NCI-H82 (cell line): ENCODE results near the gene RIPPLY1.
"Not testable (repeated sequence)": the region's sequence is repeated elsewhere in the genome, so short reads cannot be mapped to it uniquely, and the experiment has no call there.

ENCODE experiments used
- DNase-seq: peaks from one replicate; lab custom pipeline; 2025; lab: John Stamatoyannopoulos, UW

Gene RIPPLY1

DNA sequence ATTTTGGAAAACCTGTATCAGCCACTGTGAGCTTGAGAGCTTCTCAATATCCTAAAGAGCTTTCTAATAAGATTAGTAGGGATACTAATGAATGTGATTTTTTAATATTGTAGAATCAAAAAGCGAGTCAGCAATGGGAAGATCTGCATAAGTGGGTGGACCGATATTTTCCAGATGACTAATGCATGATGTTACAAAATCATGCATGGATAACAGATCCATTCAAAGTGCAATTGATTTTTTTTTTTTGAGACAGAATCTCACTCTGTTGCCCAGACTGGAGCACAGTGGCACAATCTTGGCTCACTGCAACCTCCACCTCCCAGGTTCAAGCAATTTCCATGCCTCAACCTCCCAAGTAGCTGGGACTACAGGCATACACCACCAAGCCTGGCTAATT is 9.7 kb upstream of the RIPPLY1 start:
- no peak for DNase-seq

DNA sequence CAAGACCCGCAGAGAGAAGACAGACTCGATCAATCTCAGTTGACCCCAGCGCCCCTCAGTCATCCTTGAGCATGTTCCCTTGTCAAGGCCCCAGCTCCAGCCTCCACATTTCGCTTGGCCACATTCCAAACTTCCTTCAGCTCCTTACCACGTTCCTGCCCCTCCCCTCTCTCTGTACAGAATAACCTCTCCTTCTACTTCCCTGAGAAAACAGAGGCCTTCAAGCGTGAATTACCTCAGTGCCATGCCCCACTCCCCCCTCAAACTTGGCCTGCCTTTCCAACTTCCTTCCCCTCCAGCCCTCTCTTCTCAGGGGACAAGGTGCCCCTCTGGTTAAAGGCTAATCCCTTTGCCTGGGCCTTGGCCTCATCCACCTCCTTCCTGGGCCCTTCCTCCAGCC is 3.2 kb upstream of the RIPPLY1 start:
- DNase-seq = no peak

DNA sequence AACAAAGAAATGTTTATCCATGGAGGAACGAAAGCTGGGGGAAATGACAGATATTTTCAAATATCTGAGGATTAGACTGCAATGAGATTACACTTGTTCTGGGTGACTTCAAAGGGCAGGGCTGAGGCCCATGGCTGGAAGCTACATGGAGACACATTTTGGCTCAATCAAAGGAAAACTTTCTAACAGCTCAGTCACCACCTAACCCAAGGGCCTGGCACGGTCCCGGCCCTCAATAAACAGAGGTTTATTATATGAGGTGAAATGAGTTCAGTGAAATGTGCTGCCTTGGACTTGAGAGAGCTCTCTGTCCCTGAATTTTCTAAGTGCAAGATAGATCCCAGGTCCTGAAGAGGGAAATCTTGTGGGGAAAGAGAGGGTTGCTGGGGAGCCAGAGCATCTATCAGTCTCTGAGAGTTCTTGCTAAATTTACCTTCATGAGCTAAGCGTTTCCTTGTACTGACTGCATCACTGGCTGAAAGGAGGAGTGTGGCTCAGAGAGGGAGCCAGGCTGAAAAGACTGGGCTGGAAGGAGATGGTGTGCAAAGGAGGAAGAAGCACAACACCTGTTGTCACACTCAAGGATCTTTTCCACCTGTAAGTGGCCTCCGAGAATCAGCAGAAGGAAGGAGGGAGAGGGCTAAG is 2.0 kb upstream of the RIPPLY1 start:
- no peak for DNase-seq

DNA sequence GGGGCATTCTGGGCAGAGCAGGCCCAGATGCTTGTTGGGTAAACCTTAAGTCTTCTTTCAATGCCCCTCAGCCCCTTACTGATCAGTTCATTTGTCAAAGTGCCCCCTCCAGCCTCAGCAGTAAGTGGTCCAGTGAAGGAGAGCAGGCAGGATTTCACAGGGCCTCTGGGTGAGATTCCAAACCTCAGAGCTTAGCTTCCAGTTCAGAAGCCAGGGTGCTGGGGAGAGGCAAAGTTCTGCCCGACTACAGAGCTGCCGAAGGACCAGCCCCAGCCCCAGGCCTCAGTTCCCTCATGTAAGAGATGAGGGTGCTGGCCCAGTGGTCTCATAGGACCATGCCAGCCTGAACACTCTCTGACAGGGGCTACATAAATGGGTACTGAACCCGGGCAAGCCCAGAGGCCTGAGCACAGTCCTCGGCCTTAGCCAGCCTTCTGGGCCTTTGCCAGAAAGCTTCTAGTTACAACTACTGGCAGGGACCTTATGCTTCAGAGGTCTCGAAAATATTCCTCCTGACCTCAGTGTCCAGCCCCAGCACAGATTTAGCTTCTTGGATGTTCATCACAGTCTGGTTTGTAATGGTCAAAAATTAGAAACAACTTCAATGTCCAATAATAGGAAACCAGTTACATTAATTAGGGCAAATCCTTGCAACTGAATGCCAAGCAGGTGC is 851 bp upstream of the RIPPLY1 start:
- DNase-seq = no peak

DNA sequence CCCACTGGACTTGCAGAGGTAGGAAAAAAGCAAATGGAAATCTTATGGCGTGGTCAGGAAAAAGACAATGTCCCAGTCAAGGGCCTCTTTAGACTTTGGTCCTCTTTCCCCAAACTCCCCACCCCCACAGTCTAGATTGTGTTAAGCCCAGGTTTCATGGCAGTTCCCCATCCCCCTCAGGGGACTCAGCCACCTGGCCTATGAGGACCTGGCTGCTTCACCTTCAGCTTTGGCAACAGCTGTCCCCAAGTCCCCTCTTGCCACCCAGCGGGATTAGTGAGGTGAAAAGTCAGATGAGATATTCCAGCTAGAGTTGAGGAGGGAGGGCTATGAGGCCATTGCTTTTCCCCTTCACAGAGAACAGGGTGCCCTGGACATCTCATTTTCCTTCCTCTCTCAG is 457 bp downstream of the RIPPLY1 start:
- DNase-seq = peak; percentile 68

DNA sequence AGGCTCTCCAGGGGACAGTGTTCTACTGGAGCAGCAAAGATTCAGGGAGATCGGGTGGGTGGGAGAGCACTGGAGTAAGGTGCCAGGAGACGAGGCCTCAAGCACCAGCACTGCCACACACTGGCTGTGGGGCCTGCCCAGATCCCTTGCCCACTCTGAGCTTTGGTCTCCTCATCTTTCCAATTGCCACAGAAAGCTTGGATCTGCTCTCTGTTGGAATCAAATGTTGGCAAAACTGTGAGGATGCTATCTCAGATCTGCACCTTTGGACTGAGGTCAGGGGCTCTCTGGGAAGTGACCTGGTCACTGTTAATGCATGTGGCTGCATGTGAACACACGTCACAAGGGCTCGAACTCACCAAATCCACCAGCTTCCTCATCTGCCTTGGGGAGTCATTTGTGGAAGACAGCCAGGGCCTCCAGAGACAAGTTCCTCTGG is 1.3 kb downstream of the RIPPLY1 start:
- no peak for DNase-seq

DNA sequence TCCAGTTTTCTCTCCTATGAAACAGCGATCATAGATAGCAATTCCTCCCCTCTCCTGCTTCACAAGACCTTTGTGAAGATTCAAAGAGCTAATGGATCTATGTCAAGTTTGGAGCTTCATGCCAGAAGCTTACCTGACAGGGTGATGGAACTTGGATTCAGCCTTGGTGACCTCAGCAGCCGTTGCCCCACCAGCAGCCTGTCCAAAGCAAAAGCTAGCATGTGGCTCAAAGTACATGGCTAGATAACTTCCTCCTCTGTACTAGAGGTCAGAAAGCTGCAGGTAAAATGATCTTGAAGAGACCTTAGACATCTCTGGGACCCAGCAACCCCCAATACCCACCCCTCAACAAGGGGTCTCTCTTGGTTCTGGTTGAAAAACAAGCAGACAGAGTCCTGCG is 1.8 kb downstream of the RIPPLY1 start:
- DNase-seq = no peak

DNA sequence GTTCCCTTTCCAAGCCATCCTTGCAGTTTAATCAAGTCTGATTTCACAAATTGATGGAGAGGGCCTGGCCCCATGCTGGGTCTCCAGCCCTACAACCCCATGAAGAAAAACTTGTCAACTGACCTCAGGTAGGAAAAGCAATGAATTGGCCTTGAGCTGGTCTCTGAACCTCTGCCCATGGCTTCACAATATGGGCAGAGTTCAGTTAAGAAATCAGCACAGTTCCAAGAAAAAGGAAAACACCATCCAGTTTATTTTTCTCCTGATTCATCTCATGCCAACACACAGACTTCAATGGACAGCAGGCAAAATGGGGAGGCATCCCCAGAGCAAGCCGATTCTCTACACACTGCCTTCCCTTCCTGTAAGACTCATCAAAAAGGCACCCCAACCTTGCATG is 3.3 kb downstream of the RIPPLY1 start:
- DNase-seq = no peak

DNA sequence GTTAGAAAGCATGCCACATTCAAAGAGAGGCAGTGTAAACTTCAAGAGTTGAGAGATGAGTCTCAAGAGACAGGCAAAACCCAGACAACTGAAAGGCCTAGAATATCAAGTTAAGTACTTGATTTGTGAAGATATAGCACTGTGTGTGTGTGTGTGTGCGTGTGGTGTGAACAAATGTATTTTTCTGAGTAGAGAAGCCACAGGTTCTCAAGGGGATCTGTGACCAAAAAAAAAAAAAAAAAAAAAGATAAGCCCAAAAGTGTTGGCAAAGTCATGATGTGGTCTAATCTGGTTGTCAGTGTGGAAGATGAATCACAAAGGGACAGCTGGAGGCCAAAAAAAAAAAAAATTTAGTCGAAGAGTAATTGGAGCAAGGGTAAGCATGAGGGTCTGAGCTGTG is 3.9 kb downstream of the RIPPLY1 start:
- DNase-seq = no peak

DNA sequence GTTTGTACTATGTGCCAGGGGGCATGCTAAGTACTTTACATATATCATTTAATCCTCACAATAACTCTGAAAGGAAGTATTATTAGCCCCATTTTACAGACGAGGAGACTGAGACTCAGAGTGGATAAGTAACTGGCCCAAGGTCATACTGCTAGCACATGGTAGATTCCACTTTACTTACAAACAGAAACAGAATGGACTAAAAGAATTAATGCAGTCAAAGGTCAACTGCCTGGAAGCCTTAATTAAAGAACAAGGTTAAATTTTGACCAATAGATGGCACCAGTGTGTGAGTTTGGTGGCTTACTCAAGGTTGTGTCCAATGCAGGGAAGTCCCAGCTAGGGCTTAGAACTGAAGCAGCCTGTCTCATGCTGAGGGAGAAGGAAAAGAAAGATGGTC is 4.7 kb downstream of the RIPPLY1 start:
- DNase-seq = peak; percentile 61

DNA sequence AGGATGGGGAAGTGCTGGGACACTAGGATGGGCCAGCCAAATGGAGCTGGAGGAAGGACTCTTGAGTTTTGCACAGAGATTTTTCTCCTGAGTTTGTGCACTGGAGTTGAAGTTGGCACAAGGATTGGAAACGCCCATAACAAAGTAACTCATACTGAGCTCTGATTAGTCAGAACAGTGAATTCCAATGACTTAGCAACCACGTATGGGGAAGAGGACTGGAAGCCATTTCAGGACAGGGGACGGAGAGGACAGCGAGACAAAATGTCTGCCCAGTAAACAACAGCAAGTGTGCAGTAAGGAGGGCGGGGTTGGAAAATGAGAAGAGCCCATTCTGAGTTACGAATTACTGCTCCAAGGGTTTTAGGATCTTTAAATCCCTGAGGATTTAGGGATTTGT is 5.9 kb downstream of the RIPPLY1 start:
- DNase-seq = peak; percentile 77

DNA sequence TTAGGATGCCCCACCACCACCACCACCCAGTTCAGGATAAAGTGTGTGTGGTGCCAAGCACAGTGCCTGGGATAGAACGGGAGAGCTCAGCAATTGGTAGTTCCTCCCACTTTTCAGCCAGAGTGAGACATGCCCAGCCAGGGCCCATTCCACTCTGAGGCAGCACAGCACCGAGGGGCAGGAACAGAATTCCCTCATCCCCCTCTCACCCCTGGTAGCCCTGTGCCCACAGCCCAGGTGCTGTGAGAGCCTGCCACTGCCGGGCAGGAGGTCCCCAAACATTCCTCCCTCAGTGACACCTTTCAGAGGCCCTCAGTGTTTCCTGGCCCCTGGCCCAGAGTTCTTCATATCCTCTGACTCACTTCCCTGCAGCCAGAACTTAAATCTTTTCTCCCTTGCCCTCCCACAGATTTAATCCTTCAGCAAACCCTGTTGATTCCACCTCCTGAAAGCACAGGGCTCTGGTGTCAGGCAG is 8.1 kb downstream of the RIPPLY1 start:
- DNase-seq = peak; percentile 20

DNA sequence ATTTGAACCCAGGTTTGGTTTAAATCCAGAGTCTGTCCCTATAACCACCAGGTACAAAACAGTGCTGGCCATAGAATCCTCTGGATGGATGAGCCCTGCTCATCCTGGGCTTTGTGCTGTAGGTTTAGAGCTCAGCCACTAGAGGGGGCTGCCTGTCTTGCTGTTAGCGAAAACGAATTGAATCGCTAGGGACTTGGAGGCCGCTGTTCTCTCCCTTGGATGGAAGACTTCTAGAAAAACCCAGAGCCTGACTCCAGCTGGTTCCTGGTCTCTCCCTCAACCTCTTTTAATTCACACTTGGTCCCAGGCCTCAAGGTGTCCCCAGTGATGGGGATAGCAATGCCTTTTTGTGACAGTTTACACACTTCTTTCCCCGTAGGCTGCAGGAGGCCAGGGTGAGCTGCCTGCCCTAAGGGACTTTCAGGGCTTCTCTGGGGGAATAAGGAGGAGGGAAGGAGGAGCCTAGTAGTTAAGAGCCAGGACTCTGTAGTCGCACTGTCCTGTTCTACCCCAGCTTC is 8.7 kb downstream of the RIPPLY1 start:
- peak; percentile 80 for DNase-seq

DNA sequence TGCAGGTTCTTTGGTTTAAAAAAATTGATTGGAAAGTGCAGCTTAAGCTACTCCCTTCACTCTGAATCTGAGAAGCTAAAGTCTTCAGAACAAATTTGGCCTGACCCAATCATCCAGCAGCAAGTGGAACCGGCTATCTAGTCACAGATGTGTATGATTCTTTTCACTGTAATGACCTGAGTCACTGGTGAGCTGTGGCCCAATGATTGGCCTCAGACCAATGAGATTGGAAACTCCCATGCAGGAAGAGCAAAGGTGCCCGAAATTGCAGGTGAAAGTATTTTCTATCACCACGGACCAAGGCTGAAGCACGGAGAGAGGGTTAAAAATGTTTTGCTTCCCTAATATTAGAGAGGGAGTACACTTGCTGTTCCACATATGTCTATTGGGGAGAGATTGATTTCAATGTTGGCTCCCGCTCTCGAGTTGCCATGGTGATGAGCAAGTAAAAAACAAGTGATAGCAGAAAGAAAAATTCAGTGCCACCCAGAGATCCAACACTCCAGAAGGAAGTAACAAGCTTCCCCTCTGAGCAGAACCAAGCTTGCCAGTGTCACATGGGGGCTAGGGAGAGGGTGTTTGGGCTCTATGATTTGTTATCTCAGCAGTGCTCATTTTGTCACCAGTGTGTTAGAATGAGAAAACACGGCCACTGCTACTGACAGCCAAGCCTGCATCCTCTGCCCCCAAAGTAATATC is 11.2 kb downstream of the RIPPLY1 start:
- DNase-seq = no peak

DNA sequence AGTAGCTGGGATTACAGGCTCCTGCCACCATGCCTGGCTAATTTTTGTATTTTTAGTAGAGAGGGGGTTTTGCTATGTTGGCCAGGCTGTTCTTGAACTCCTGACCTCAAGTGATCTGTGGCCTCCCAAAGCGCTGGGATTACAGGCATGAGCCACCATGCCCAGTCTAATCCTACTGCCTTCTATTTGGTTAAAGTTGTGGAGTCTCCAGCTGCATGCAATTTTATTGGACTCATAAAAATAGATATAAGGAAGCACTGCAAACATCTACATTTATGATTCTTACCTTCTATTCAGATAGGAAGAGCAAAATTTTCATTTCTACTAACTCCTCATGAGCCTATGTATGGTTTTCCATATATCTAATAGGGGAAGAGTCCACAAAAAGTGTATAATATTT is 13.7 kb downstream of the RIPPLY1 start:
- no peak for DNase-seq

DNA sequence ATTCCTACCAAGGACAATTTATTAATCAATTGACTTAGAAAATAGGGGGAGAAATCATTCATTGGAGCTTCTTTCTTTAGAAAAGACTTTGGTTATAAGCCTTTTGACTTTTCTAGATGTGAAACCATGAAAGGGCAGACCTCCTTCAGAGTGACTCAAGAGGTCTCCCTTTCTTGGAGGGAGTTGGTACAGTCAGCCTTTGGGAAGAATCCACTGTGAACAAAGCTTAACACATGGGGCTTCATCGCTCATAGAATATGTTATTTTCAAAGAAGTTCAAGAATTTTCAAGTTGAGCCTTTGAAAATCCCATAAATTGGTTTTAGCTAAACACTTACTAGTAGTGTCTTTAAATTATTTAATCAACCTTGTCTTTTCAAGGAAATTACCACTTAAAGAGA is 28.0 kb downstream of the RIPPLY1 start:
- no peak for DNase-seq

DNA sequence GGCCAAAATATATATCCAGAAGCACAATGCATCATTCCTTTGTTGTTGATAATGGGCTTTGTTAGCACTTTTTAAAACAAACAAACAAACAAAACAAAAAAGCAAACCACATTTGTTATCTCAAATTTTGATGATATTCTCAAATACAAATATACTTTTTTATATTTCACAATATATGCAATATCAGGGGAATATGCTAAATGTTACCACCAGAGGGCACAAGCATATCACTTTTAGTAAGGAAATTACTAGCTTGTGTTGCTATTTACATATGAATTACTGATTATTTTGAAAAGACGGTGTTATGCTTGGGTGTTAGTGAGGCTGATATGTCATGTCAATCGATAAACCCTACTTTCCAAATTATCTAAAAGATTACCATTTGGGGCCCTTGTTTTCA is 29.1 kb downstream of the RIPPLY1 start:
- peak; percentile 50 for DNase-seq

DNA sequence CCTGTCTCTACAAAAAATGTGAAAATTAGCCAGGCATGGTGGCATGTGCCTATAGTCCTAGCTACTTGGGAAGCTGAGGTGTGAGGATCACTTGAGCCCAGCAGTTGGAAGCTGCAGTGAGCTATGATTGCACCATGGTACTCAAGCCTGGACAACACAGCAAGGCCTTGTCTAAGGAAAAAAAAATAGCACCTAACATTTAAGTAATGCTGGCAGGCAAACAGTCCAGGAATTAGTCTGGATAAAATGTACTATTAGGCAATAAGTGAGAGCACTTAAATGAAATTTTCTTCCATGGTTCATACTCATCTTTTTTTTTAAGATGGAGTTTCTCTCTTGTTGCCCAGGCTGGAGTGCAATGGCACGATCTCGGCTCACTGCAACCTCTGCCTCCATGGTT is 30.3 kb downstream of the RIPPLY1 start:
- DNase-seq = not testable (repeated sequence)

DNA sequence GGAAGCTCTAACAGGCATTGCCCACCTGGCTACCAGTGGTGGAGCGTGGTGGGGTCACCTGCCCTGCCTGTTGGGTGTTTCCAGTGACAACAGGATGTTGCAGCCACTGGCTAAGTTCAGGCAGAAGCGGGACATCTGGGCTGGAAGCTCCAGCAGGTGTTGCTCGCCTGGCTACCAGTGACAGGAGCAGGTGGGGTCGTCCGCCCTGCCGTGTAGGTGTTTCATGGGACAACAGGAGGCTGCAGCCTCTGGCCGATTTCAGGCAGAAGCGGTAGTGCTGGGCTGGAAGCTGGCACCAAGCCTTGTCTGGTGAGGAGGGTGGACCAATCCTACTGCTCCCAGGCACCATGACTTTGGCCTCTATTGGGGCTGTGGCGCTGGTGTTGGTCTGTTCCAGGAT is 39.4 kb downstream of the RIPPLY1 start:
- no peak for DNase-seq

DNA sequence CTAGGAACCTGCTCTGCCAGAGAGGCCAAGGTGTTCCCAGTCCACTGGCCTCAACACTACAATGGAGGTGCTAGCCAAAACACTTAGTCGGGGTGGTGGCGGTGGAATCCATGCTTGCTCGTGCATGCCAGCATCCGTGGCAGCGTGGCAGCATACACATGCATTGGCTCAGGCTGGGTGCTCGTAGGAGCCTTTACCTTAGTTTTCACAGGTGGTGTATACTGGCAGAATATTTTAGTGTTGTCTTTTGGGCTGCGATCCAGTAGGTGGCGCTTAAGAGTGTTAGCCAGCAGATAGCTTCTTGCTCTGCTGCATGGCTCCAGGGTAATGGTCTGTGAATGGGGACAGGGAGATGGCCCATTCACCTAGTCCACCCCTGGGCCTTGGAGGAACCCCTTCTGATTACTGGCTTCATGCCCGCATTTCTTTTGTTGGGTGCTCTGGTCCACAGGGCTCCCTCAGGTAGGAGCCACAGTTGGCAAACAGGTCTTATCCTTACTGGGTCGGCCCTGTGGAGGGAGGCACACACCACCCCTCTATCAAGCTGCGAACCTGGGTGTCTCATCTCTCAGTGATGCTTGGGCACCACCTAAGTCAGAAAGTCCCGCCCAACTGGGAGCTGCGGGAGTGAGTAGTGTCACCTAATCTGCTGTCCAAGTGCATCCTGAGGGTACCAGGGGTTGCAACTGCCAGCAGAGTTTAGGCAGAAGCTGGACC is 40.0 kb downstream of the RIPPLY1 start:
- peak; percentile 37 for DNase-seq
